ENCODE results near the gene TTC33. TPM values are rescaled to one million over a fixed set of nuclear protein-coding genes. Genes with fewer than 3 reads are reported as not detected.
"Not testable (repeated sequence)": the region's sequence is repeated elsewhere in the genome, so short reads cannot be mapped to it uniquely, and the experiment has no call there.

The TTC33 gene
- total and polyA plus RNA-seq, 2 of the 4 experiments (the other 2 are of a cell fraction), result 3.1 to 8.1 TPM

DNA sequence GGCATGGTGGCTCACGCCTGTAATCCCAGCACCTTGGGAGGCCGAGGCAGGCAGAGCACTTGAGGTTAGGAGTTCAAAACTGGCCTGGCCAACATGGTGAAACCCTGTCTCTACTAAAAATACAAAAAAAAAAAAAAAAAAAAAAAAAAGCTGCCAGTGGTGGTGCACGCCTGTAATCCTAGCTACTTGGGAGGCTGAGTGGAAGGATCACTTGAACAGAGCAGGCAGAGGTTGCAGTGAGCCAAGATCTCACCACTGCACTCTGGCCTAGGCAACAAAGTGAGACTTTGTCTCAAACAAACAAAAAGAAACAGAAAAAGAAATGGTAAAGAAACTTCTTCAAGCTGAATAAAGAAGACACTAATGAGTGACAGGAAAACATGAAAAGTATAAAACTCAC is 30.9 kb upstream of the TTC33 start:
- H4K91ac ChIP-seq (ENCODE audit: insufficient read depth, low read depth, low read length); H3K4me2 ChIP-seq (ENCODE audit: low read depth, low read length); H3K9me1 ChIP-seq (ENCODE audit: insufficient read depth, low read length); H3K36me3 ChIP-seq (ENCODE audit: control insufficient read depth, insufficient read depth, low read length); H3K4ac ChIP-seq (ENCODE audit: low read depth, low read length); intact Hi-C loops (cut with micrococcal nuclease); H3K23ac ChIP-seq (ENCODE audit: low read depth, low read length); H3K27ac ChIP-seq (ENCODE audit: insufficient read depth, low read length); H2BK120ac ChIP-seq (ENCODE audit: low read depth, low read length); H2AK9ac ChIP-seq (replicated peaks; ENCODE audit: low read depth, low read length, poor library complexity); H2BK15ac ChIP-seq (ENCODE audit: low read depth, low read length); H3K56ac ChIP-seq (ENCODE audit: extremely low read depth, insufficient read depth, low read length); H2AK5ac ChIP-seq (ENCODE audit: low read depth, low read length); H2AFZ ChIP-seq (replicated peaks; ENCODE audit: low read length, poor library complexity); H3K18ac ChIP-seq (ENCODE audit: low read depth, low read length); H2BK5ac ChIP-seq (ENCODE audit: low read depth, low read length, poor library complexity, severe bottlenecking); H4K8ac ChIP-seq (ENCODE audit: low read depth in 2 of 2, low read length in 2 of 2); H3K4me3 ChIP-seq (ENCODE audit: insufficient read depth, low read depth, low read length); H3K14ac ChIP-seq (replicated peaks; ENCODE audit: low read depth, low read length); dilution Hi-C loops (cut with HindIII; ENCODE audit: low sequenced_read_pairs, unreplicated experiment); H3K9me3 ChIP-seq (ENCODE audit: control insufficient read depth, insufficient read depth, low read length); in situ Hi-C loops (cut with MboI; ENCODE audit: low sequenced_read_pairs); H4K5ac ChIP-seq (ENCODE audit: low read depth, low read length); DNase-seq; H3K27me3 ChIP-seq (ENCODE audit: control insufficient read depth, insufficient read depth, low read length); H3K4me1 ChIP-seq (ENCODE audit: control insufficient read depth, insufficient read depth, low read length); H2BK20ac ChIP-seq (ENCODE audit: low read depth, low read length); BruUV-seq (replicated peaks); H3K9ac ChIP-seq (ENCODE audit: low read depth, low read length); ATAC-seq (ENCODE audit: low read depth): not testable (repeated sequence)
- CTCF ChIA-PET, result interaction anchor here (0.6 kb wide), 2 partner anchors 45 to 509 kb away, joined by 3 to 7 read pairs; no protein-coding TSS in a partner anchor
- H3K79me1 ChIP-seq (ENCODE audit: low read depth in 1 of 2, low read length in 2 of 2), result peaks cover 0 to 46% of the 10 kb centered on the region in 2 experiments; a peak in 3 of 4 replicates
- POLR2A ChIA-PET (ENCODE audit: unreplicated experiment), result interaction anchor here (0.6 kb wide), 1 partner anchor 183 kb away, joined by 5 read pairs; no protein-coding TSS in a partner anchor
- no CpG with 5 or more reads among the region's 3 CpGs for WGBS, 2 experiments (ENCODE audit: extremely low coverage in 2 of 2, insufficient read length in 1 of 2)
- peaks cover 95% of the 10 kb centered on the region for H4K20me1 ChIP-seq (ENCODE audit: insufficient read depth, low read length)

Measured in IMR-90 (cell line).